Lower lobe of right lung (tissue), 2 donors: ENCODE data around the gene MMP26. TPM values are rescaled to one million over a fixed set of nuclear protein-coding genes. Genes with fewer than 3 reads are reported as not detected.

Experiments
- ATAC-seq, 2 donors: fragments of 200-7000 bp; cut with Tn5 transposase; one replicate each; pipeline ENCODE4 v1.9.1; 2020 to 2022; ENCODE audit warnings: mild to moderate bottlenecking in 2 of 2, moderate library complexity in 2 of 2
- DNase-seq: peaks from one replicate; pipeline ENCODE4 v3.0.0-alpha.2; 2020
- H3K27ac ChIP-seq: fragments of 200-600 bp; one replicate; pipeline ENCODE4 v1.8.0; 2022
- H3K27me3 ChIP-seq: fragments of 200-600 bp; one replicate; pipeline ENCODE4 v1.8.0; 2022; ENCODE audit warnings: low read depth
- H3K36me3 ChIP-seq: fragments of 200-600 bp; one replicate; pipeline ENCODE4 v1.8.0; 2022; ENCODE audit warnings: mild to moderate bottlenecking
- H3K4me1 ChIP-seq: fragments of 200-600 bp; one replicate; pipeline ENCODE4 v1.8.0; 2022
- H3K4me3 ChIP-seq: fragments of 200-600 bp; one replicate; pipeline ENCODE4 v1.8.0; 2022; ENCODE audit warnings: mild to moderate bottlenecking
- H3K9me3 ChIP-seq: fragments of 200-600 bp; one replicate; pipeline ENCODE4 v1.8.0; 2022
- intact Hi-C: fragments of 100-400 bp; cut with DNase I; formaldehyde crosslinking; loops from one replicate; pipeline ENCODE4 v1.11.0; 2022
- total RNA-seq: library from RNA; stranded (reverse); fragmentation: NEBNext Ultra II Directional; extraction: Animal tissue kit (Norgen Biotek cat#: 25700); gene quantifications from one replicate; pipeline ENCODE4 v1.2.1, GENCODE V29; 2021
- TF ChIP-seq, protein P1 (sequence below): fragments of 200-600 bp; IDR thresholded peaks from one replicate; pipeline ENCODE4 v1.8.0; 2022; ENCODE audit warnings: antibody characterized with exemption, mild to moderate bottlenecking
- donor health status: DM: no; HTN: yes; CAD: no; lungs with severe emphysema.

The MMP26 gene
- total RNA-seq, 1 donor from 2014 or later, result not detected

DNA sequence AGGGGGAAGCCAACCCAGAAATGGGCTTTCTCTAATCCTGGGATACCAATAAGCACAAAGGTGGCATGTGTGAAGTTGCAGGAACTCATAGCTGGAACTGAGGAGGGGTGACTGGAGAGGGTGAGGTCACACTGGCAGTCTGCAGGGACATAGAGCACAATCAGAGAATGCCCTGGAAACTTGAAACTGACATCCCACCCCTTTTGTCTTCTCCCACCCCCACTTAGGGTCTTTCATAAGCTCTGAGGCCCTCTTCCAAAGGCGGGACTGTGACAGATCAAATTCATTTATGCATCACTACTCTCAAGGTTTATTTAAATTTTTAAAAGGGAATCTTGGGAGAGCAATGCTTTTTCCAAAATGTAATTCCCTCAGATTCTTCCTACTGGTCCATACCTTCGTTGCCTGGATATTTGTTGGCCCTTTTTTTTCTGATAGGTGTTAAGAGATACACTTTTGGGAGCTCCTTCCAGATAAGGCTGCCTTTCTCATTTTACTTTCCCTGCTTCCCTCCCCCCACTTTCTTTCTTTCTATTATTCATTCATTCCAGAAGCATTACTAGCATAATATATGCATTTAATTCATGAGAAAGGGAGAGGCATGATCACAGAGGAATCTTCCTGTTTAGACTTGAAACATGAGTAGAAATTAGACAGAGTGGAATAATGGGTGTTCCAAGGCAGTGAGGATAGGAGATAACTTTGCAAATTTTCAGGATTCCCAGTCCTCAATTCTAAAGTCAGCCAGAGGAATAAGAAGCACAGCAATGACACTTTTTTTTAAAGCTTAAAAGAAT lies 21.8 kb upstream of the MMP26 start:
- Histone ChIP-seq H3K4me1 (no peaks in the 10 kb centered on the region), H3K9me3 (no peaks in the 10 kb centered on the region), H3K36me3 (no peaks in the 10 kb centered on the region), H3K4me3 (no peak overlapping the region), H3K27ac (no peak overlapping the region), H3K27me3 (no peaks in the 10 kb centered on the region)
- DNase-seq (no peak), ATAC-seq (no peak)
- TF ChIP-seq, protein P1, sequence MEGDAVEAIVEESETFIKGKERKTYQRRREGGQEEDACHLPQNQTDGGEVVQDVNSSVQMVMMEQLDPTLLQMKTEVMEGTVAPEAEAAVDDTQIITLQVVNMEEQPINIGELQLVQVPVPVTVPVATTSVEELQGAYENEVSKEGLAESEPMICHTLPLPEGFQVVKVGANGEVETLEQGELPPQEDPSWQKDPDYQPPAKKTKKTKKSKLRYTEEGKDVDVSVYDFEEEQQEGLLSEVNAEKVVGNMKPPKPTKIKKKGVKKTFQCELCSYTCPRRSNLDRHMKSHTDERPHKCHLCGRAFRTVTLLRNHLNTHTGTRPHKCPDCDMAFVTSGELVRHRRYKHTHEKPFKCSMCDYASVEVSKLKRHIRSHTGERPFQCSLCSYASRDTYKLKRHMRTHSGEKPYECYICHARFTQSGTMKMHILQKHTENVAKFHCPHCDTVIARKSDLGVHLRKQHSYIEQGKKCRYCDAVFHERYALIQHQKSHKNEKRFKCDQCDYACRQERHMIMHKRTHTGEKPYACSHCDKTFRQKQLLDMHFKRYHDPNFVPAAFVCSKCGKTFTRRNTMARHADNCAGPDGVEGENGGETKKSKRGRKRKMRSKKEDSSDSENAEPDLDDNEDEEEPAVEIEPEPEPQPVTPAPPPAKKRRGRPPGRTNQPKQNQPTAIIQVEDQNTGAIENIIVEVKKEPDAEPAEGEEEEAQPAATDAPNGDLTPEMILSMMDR, result no peak
- intact Hi-C loops, result no loop called here

DNA sequence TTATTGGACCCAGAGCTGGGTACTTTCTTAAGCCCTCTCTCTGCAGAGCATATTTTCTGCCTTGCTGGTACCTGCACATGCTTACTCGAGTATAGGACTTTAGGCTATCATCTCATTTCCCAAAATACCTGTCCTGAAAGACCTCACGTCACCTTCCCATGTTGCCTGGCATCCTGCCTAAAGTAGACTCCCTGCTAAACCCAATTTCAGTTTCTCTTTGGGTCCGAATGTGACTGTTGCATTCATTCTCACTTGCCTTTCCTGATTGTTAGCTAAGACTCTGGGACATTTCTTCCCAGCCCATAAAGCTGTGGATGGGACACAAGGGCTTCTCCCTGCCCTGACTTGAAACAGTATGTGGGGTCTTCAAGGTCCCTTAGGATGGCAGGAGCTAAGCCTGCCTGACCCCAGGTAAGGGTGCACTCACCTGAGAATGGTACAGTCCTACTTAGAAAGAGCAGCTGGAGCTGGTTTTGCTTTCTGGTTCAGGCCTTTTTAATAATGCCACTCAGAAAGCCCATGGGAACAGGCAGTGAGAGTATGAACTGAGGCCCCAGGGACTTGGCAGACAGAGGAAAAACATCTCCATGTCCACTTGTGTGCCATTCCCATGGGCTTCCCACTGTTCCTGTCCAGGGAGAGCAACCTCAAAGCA lies 19.8 kb upstream of the MMP26 start:
- Histone ChIP-seq H3K36me3 (no peaks in the 10 kb centered on the region), H3K27me3 (no peaks in the 10 kb centered on the region), H3K27ac (no peak overlapping the region), H3K4me1 (no peaks in the 10 kb centered on the region), H3K4me3 (no peak overlapping the region), H3K9me3 (no peaks in the 10 kb centered on the region)
- no peak for ATAC-seq
- intact Hi-C loops, result no loop called here
- TF ChIP-seq, protein P1, result no peak
- no peak for DNase-seq

DNA sequence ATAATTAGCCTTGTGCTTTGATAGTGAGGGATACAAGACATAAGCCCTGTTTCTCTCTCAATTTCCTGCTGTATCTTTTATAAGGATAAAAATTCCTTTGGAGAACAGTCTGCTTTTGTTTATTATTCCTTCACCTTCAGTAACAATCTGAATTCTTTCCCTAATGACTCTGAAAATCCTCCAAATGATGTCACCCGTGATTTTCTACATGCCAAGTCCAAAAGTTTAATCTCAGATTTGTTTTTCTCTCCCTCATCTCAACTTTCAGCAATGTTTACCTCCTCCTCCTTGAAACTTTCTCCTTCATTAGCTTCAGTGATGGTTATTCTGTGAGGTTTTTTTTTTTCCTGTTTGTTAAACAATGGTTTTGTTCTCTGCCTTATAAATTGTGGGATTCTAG lies 9.1 kb upstream of the MMP26 start:
- Histone ChIP-seq H3K4me3 (no peak overlapping the region), H3K4me1 (no peaks in the 10 kb centered on the region), H3K36me3 (no peaks in the 10 kb centered on the region), H3K27ac (no peak overlapping the region), H3K27me3 (no peaks in the 10 kb centered on the region), H3K9me3 (no peaks in the 10 kb centered on the region)
- intact Hi-C loops, result no loop called here
- ATAC-seq, result no peak
- no peak for DNase-seq
- TF ChIP-seq, protein P1, result no peak

DNA sequence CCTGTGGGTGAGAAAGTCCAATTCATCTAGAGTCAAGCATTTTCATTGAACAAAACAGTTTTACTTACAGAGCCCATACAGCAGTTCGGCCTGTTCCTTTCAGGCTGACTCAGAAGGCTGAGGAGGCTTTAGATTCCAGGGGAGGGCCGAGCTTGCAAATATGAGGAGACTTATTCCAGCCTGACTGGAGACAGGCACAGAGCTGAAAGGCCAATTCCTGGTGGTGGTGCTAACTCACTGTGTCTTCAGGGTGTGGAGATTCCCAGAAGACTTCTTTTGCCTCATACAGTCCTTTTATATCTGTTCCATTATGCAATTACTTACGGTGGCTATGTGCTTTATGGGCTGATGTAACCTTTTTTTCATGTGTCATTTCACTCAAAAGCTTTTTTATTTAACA lies 7.0 kb upstream of the MMP26 start, which contains the start of gene OR51E2:
Gene OR51E2, minus strand, starts transcription at position 269 of the 400 bp plus-strand sequence. CDS start 15,142 bp downstream, outside the sequence.
- no peak for DNase-seq
- intact Hi-C loops, result no loop called here

DNA sequence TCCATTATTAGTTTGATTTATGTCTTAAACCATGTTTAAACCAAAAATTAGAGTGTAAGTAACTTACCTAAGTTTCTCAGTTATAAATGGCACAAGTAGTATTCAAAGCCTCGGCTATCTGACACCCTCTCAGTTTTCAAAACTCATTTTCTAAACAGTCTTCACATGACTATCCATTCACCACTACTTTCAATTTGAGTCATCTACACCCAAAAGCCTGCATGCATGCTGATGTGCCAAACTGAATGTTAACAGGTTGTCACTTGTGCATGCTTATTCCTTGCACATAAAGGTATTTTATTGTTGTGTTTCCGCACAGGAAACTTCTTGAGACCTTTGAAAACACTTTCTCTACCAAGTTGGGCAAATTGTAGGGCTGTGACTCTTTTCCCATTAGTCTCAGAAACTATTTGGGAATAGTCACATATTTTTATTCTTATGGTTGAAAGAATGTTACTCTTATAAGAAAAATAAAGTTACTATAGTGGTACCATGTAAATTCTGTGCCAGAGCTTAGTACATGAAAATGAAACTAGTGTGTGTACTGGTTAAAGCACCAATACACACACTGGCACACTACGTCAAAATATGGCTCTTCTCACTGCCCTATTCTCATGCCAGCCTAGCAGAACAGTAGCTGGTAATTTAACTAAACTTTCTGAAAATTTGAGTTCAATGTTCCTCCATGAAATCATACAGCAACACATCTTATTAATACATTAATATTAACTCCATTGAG lies 4.7 kb upstream of the MMP26 start:
- H3K36me3 ChIP-seq, result no peaks in the 10 kb centered on the region
- TF ChIP-seq, protein P1, result no peak
- no peaks in the 10 kb centered on the region for H3K9me3 ChIP-seq
- ATAC-seq (no peak), DNase-seq (no peak)
- no peak overlapping the region for H3K4me3 ChIP-seq
- H3K4me1 ChIP-seq, result no peaks in the 10 kb centered on the region
- intact Hi-C loops, result no loop called here
- H3K27me3 ChIP-seq, result no peaks in the 10 kb centered on the region
- no peak overlapping the region for H3K27ac ChIP-seq

More for the DNA sequence above, 7.0 kb upstream of the MMP26 start, which contains the start of gene OR51E2:
- no peak within 1 kb of the TSS for H3K4me3 ChIP-seq
- no peak within 1 kb of the TSS for H3K27ac ChIP-seq
- H3K27me3 ChIP-seq, result no peaks in the 10 kb centered on the region
- no peaks in the 10 kb centered on the region for H3K9me3 ChIP-seq
- no peaks in the 10 kb centered on the region for H3K4me1 ChIP-seq
- TF ChIP-seq, protein P1, result no peak
- no peaks in the 10 kb centered on the region for H3K36me3 ChIP-seq
- ATAC-seq, result no peak
